HepG2 (cell line): Measurements from ENCODE around the gene LRP1-AS. TPM values are rescaled to one million over a fixed set of nuclear protein-coding genes. Genes with fewer than 3 reads are reported as not detected.
A peak's percentile ranks its signal among the peaks of the same experiment; 100 is the strongest.

Source experiments
- AHR ChIP-seq: IDR thresholded peaks from 2 replicates; pipeline ENCODE4 v1.6.1; 2018; ENCODE audit warnings: missing genetic modification reagents, missing compliant biosample characterization
- ATF7 ChIP-seq, 2 experiments: fragments of 450-650 bp in 1 of 2; sonication (generic) in 1 of 2; formaldehyde crosslinking in 1 of 2; IDR thresholded peaks; 2 replicates each; pipeline versions ENCODE4 v1.4.0 to v1.6.1; 2016 to 2020; ENCODE audit warnings: antibody characterized with exemption in 1 of 2, mild to moderate bottlenecking in 1 of 2, missing genetic modification reagents in 1 of 2
- CBX1 ChIP-seq: IDR thresholded peaks from one replicate; pipeline ENCODE4 v1.6.1; 2016; ENCODE audit warnings: antibody characterized with exemption, low read depth
- DNMT3B ChIP-seq: conservative IDR thresholded peaks from 2 replicates; pipeline ENCODE4 v1.6.1; 2016; ENCODE audit warnings: missing biosample characterization, control low read depth
- EEA1 ChIP-seq: sonication (generic); formaldehyde crosslinking; IDR thresholded peaks from 2 replicates; pipeline ENCODE4 v1.5.1; 2020; ENCODE audit warnings: mild to moderate bottlenecking, missing genetic modification reagents, borderline replicate concordance
- ERF ChIP-seq: IDR thresholded peaks from 2 replicates; pipeline ENCODE4 v1.6.1; 2018; ENCODE audit warnings: missing biosample characterization, missing genetic modification reagents
- HNRNPK ChIP-seq: fragments of 200-400 bp; formaldehyde crosslinking; IDR thresholded peaks from 2 replicates; pipeline ENCODE4 v1.6.1; 2018; ENCODE audit warnings: low read length, low read depth, moderate library complexity, mild to moderate bottlenecking; ENCODE audit not compliant: poor library complexity, severe bottlenecking
- HOXA3 ChIP-seq: sonication (generic); formaldehyde crosslinking; IDR thresholded peaks from 2 replicates; pipeline ENCODE4 v1.5.0; 2020; ENCODE audit warnings: missing genetic modification reagents
- MYC ChIP-seq: sonication (generic); formaldehyde crosslinking; IDR thresholded peaks from 2 replicates; pipeline ENCODE4 v1.9.0; 2021; ENCODE audit warnings: missing genetic modification reagents, borderline replicate concordance
- NR1H2 ChIP-seq: sonication (generic); formaldehyde crosslinking; IDR thresholded peaks from 2 replicates; pipeline ENCODE4 v1.8.1; 2022; ENCODE audit warnings: low read depth, missing genetic modification reagents, borderline replicate concordance
- RARG ChIP-seq: sonication (generic); formaldehyde crosslinking; IDR thresholded peaks from 2 replicates; pipeline ENCODE4 v1.4.0; 2020; ENCODE audit warnings: low read depth, mild to moderate bottlenecking, missing genetic modification reagents
- TEAD3 ChIP-seq: optimal IDR thresholded peaks from 2 replicates; pipeline ENCODE3; 2016; ENCODE audit warnings: borderline replicate concordance
- ZFP36L1 ChIP-seq: sonication (generic); formaldehyde crosslinking; IDR thresholded peaks from 2 replicates; pipeline ENCODE4 v1.8.0; 2022; ENCODE audit warnings: mild to moderate bottlenecking, missing genetic modification reagents, moderate library complexity
- ZMYM2 ChIP-seq: sonication (generic); formaldehyde crosslinking; IDR thresholded peaks from 2 replicates; pipeline ENCODE4 v1.8.0; 2022; ENCODE audit warnings: mild to moderate bottlenecking, missing genetic modification reagents
- ZNF496 ChIP-seq: sonication (generic); formaldehyde crosslinking; IDR thresholded peaks from 2 replicates; pipeline ENCODE4 v1.8.1; 2023; ENCODE audit warnings: mild to moderate bottlenecking, moderate library complexity, missing genetic modification reagents; ENCODE audit not compliant: insufficient replicate concordance
- polyA plus RNA-seq, 8 experiments: library from polyadenylated mRNA; depleted of rRNA in 3 of 8; stranded (reverse) in 7 of 8; unstranded in 1 of 8; fragments of >200 nt; fragmentation: Illumina TruSeq in 4 of 8; extraction: Trizol in 4 of 8; gene quantifications; 2 replicates each; pipeline versions ENCODE4 v1.2.1 to v1.2.3, GENCODE V29; 2011 to 2016; ENCODE audit warnings: low read depth in 4 of 8, missing spikeins in 1 of 8, mixed read lengths in 1 of 8; ENCODE audit not compliant: insufficient read depth in 1 of 8
- total RNA-seq, 5 experiments: library from RNA; depleted of rRNA; stranded (reverse); fragments of >200 nt; fragmentation: Illumina TruSeq; extraction: Trizol; gene quantifications; 2 replicates each; pipeline ENCODE4 v1.2.3, GENCODE V29; 2016; ENCODE audit warnings: low read depth in 1 of 5
- TF ChIP-seq, protein P1 (sequence below): sonication (generic); formaldehyde crosslinking; IDR thresholded peaks from 2 replicates; pipeline ENCODE4 v1.5.0; 2020; ENCODE audit warnings: mild to moderate bottlenecking, missing genetic modification reagents, borderline replicate concordance
- TF ChIP-seq, protein P2 (sequence below): sonication (generic); formaldehyde crosslinking; IDR thresholded peaks from 2 replicates; pipeline ENCODE4 v1.4.0; 2020; ENCODE audit warnings: mild to moderate bottlenecking, missing genetic modification reagents, borderline replicate concordance
- TF ChIP-seq, protein P3 (sequence below): sonication (generic); formaldehyde crosslinking; IDR thresholded peaks from 2 replicates; pipeline ENCODE4 v1.5.1; 2020; ENCODE audit warnings: mild to moderate bottlenecking, moderate library complexity, missing genetic modification reagents

LRP1-AS gene
- total and polyA plus RNA-seq, 2 of the 13 experiments (the other 11 are each of a cell fraction or from before 2014, with no cell fraction given): 0.20 TPM; not detected in 1

DNA sequence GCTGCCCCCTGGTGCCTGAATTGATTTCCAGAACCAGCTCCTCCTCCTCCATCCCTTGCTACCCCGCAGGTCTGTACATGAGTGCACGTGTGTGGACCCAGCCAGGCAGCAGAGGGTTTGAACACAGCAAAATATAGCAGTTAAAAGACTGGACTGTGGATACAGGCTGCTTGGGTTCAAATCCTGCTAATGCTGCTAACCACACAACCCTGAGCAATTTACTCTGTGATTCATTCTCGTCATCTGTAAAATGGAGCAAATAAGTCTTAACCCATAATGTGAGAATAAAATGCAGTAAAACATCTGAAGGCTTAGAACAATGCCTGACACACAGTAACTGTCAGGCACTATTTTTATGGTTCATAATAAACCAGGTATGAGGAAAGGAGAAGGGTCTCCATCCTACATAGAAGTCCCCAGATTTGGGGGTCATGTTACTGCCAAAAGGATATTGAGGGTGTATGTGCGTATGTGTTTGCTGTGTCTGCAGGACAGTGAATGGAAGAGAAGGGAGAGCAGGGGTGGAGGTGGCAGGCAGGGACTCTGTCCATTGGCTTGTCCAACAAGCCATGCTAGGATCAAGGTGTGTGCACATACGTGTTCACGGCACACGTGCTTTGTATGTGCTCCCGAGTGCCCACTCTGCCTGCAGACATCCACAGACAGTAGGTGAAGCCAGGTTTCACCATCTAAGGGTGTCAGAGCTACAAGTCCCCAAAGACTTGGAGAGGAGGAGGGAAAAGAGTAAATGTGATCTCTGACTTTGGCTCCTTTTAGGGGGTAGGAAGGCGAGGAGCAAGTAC, 34.7 kb downstream of the LRP1-AS start (continued):
- TF ChIP-seq, protein P1, sequence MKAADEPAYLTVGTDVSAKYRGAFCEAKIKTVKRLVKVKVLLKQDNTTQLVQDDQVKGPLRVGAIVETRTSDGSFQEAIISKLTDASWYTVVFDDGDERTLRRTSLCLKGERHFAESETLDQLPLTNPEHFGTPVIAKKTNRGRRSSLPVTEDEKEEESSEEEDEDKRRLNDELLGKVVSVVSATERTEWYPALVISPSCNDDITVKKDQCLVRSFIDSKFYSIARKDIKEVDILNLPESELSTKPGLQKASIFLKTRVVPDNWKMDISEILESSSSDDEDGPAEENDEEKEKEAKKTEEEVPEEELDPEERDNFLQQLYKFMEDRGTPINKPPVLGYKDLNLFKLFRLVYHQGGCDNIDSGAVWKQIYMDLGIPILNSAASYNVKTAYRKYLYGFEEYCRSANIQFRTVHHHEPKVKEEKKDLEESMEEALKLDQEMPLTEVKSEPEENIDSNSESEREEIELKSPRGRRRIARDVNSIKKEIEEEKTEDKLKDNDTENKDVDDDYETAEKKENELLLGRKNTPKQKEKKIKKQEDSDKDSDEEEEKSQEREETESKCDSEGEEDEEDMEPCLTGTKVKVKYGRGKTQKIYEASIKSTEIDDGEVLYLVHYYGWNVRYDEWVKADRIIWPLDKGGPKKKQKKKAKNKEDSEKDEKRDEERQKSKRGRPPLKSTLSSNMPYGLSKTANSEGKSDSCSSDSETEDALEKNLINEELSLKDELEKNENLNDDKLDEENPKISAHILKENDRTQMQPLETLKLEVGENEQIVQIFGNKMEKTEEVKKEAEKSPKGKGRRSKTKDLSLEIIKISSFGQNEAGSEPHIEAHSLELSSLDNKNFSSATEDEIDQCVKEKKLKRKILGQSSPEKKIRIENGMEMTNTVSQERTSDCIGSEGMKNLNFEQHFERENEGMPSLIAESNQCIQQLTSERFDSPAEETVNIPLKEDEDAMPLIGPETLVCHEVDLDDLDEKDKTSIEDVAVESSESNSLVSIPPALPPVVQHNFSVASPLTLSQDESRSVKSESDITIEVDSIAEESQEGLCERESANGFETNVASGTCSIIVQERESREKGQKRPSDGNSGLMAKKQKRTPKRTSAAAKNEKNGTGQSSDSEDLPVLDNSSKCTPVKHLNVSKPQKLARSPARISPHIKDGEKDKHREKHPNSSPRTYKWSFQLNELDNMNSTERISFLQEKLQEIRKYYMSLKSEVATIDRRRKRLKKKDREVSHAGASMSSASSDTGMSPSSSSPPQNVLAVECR: peak; percentile 3; the same call in 1 of the 2 replicates
- TF ChIP-seq RARG (CRISPR knock-in tag) (0 out of 2 replicates have a peak, but pooled peaks have one; percentile 26), MYC (peak; percentile 44; the same call in 1 of the 2 replicates), TEAD3 (CRISPR knock-in tag) (no peak), ZMYM2 (no peak), DNMT3B (CRISPR knock-in tag) (no peak), HOXA3 (CRISPR knock-in tag) (no peak), ERF (CRISPR knock-in tag) (0 out of 2 replicates have a peak, but pooled peaks have one; percentile 29), ZNF496 (CRISPR knock-in tag) (no peak), ATF7 (IDR thresholded peaks at IDR 0.05) (no peak), ATF7 (CRISPR knock-in tag; IDR thresholded peaks at IDR 0.05) (no peak), ZFP36L1 (CRISPR knock-in tag) (no peak), HNRNPK (no peak), CBX1 (no peak), AHR (no peak), NR1H2 (CRISPR knock-in tag) (no peak), EEA1 (CRISPR knock-in tag) (no peak)
- TF ChIP-seq, protein P2, sequence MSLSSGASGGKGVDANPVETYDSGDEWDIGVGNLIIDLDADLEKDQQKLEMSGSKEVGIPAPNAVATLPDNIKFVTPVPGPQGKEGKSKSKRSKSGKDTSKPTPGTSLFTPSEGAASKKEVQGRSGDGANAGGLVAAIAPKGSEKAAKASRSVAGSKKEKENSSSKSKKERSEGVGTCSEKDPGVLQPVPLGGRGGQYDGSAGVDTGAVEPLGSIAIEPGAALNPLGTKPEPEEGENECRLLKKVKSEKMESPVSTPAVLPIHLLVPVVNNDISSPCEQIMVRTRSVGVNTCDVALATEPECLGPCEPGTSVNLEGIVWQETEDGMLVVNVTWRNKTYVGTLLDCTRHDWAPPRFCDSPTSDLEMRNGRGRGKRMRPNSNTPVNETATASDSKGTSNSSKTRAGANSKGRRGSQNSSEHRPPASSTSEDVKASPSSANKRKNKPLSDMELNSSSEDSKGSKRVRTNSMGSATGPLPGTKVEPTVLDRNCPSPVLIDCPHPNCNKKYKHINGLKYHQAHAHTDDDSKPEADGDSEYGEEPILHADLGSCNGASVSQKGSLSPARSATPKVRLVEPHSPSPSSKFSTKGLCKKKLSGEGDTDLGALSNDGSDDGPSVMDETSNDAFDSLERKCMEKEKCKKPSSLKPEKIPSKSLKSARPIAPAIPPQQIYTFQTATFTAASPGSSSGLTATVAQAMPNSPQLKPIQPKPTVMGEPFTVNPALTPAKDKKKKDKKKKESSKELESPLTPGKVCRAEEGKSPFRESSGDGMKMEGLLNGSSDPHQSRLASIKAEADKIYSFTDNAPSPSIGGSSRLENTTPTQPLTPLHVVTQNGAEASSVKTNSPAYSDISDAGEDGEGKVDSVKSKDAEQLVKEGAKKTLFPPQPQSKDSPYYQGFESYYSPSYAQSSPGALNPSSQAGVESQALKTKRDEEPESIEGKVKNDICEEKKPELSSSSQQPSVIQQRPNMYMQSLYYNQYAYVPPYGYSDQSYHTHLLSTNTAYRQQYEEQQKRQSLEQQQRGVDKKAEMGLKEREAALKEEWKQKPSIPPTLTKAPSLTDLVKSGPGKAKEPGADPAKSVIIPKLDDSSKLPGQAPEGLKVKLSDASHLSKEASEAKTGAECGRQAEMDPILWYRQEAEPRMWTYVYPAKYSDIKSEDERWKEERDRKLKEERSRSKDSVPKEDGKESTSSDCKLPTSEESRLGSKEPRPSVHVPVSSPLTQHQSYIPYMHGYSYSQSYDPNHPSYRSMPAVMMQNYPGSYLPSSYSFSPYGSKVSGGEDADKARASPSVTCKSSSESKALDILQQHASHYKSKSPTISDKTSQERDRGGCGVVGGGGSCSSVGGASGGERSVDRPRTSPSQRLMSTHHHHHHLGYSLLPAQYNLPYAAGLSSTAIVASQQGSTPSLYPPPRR: 0 out of 2 replicates have a peak, but pooled peaks have one; percentile 46
- TF ChIP-seq, protein P3, sequence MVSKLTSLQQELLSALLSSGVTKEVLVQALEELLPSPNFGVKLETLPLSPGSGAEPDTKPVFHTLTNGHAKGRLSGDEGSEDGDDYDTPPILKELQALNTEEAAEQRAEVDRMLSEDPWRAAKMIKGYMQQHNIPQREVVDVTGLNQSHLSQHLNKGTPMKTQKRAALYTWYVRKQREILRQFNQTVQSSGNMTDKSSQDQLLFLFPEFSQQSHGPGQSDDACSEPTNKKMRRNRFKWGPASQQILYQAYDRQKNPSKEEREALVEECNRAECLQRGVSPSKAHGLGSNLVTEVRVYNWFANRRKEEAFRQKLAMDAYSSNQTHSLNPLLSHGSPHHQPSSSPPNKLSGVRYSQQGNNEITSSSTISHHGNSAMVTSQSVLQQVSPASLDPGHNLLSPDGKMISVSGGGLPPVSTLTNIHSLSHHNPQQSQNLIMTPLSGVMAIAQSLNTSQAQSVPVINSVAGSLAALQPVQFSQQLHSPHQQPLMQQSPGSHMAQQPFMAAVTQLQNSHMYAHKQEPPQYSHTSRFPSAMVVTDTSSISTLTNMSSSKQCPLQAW (CRISPR knock-in tag): no peak
